ENCODE data around the gene IPCEF1.

IPCEF1 gene

DNA sequence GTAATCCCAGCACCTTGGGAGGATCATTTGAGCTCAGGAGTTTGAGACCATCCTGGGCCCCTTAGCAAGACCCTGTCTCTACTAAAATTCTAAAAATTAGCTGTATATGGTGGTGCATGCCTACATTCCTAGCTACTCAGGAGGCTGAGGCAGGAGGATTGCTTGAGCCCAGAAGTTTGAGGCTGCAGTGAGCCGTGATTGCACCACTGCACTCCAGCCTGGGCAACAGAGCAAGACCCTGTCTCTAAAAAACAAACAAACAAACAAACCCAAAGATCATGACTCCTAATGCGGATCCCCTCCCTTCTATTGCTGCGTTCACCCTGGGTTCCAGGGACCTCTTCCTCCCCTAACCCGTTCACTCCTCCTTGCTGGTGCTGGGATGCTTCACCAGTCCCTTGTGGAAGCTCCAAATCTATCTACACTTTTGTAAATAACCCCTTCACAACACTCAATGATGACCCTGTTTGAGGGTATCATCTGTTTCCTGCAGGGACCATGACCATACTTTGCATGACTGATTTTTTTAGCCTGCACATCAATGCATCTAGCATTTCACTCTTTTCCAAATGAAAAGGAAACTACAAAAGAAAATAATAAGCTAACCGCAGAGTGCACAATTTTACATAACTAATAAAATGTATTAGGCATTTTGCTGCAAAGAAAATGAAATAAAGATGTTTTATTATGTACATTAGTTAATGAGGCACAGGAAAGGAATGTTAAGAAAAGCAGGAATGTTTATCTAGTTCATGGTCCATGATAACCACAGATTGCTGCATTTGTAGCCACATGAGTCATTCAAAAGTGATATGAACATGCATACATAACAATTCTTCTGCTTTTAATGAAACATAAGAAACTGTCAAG is 30.5 kb upstream of the IPCEF1 start:
- peak; percentile 86 for DNase-seq (ENCODE audit: low read depth)
- no peak overlapping the region for H3K4me3 ChIP-seq (replicated peaks; ENCODE audit: low read depth, low read length)
- TF ChIP-seq, protein P1, sequence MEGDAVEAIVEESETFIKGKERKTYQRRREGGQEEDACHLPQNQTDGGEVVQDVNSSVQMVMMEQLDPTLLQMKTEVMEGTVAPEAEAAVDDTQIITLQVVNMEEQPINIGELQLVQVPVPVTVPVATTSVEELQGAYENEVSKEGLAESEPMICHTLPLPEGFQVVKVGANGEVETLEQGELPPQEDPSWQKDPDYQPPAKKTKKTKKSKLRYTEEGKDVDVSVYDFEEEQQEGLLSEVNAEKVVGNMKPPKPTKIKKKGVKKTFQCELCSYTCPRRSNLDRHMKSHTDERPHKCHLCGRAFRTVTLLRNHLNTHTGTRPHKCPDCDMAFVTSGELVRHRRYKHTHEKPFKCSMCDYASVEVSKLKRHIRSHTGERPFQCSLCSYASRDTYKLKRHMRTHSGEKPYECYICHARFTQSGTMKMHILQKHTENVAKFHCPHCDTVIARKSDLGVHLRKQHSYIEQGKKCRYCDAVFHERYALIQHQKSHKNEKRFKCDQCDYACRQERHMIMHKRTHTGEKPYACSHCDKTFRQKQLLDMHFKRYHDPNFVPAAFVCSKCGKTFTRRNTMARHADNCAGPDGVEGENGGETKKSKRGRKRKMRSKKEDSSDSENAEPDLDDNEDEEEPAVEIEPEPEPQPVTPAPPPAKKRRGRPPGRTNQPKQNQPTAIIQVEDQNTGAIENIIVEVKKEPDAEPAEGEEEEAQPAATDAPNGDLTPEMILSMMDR (IDR thresholded peaks at IDR 0.05; ENCODE audit: low read length, missing control alignments) = no peak

DNA sequence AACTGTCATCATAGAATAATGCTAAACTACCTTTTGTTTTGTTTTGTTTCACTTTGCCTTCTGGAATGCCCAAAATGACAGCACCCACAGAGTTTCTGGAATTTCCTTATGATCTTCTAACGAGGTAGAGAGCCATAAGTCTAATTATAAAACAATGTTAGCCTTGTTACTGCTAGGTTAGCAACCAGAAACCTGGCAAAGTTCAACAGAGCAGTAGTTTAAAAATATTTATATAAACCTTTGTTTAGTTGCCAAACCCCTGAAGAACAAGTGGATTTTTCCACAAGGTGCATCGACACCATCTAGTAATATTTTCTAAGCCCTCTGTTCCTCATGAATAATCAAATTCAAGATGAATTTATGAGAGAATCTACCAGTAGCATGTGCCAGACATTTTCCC is 27.6 kb upstream of the IPCEF1 start:
- TF ChIP-seq, protein P1 (IDR thresholded peaks at IDR 0.05; ENCODE audit: low read length, missing control alignments) = no peak
- no peak overlapping the region for H3K4me3 ChIP-seq (replicated peaks; ENCODE audit: low read depth, low read length)
- DNase-seq (ENCODE audit: low read depth) = no peak

DNA sequence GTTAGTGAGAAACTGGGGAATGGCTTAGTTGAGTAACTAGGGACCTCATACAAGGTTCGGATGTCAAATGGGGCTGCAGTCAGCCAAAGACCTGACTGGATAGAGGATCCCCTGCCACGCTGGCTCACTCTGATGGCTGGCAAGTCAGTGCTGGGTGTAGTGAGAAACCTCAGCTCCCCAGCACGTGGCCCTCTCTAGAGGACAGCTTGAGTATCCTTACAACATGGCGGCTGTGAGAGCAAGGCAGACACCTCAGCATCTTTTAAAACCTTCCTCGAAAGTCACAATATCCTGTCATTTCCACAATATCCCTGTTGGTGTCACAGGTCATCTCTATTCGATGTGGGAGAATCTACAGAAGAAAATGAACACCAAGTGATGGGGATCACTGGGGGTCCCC is 26.7 kb upstream of the IPCEF1 start:
- no peak overlapping the region for H3K4me3 ChIP-seq (replicated peaks; ENCODE audit: low read depth, low read length)
- no peak for DNase-seq (ENCODE audit: low read depth)
- TF ChIP-seq, protein P1 (IDR thresholded peaks at IDR 0.05; ENCODE audit: low read length, missing control alignments) = no peak

DNA sequence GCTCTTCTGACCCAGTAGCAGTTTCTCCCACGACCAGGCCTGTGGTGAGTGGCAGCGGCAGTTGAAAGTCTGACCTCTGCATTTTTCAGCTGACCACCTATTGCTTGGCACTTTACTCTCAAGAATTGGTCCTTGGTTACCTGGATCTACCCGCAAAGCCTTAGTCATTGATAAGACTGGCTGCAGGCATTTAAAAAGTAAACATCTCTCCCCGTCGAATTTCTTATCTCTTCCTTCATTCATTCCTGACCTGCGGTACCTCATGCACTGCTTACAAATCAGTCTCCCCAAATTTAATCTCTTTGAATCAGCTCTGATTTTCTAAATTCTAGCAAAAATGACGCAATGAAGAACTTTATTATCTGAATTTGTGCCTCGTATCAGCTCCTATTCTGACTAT is 26.1 kb upstream of the IPCEF1 start:
- TF ChIP-seq, protein P1 (IDR thresholded peaks at IDR 0.05; ENCODE audit: low read length, missing control alignments) = no peak
- DNase-seq (ENCODE audit: low read depth) = no peak
- no peak overlapping the region for H3K4me3 ChIP-seq (replicated peaks; ENCODE audit: low read depth, low read length)

DNA sequence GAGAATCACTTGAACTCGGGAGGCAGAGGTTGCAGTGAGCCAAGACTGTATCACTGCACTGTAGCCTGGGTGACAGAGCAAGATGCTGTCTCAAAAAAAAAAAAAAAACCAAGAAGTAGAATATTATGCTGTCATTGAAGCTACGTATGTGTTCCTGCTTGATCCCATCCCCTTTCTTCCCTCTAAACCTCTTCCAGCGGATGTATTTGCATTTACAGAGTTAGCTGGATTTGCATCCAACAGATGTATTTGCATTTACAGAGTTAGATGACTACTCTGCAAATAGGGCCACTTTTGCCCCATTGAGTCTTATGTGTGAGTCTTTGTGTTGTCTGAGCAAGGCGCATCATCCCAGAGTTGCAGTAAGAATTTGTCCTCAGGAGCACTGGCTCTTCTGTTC is 24.9 kb upstream of the IPCEF1 start:
- TF ChIP-seq, protein P1 (IDR thresholded peaks at IDR 0.05; ENCODE audit: low read length, missing control alignments) = no peak
- no peak overlapping the region for H3K4me3 ChIP-seq (replicated peaks; ENCODE audit: low read depth, low read length)
- DNase-seq (ENCODE audit: low read depth) = no peak

DNA sequence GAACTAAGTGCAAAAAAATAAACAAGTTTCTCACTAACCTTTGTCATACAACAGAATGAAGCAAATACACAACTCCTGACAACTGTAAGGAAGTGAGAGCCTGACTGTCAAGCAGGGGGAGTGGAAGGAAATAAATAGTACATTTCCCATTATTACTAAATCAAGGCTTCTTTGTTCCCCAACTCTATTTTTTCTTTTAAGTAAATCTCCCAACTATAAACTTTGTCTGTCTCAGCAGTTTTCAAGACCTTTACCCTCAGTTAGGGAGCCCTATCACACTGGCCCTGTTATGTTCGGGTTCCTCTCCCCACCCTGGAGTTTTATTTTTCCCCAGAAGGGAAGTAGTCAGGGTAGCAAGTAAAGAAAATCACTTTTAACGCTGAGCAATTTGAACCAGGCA is 24.1 kb upstream of the IPCEF1 start:
- DNase-seq (ENCODE audit: low read depth) = no peak
- TF ChIP-seq, protein P1 (IDR thresholded peaks at IDR 0.05; ENCODE audit: low read length, missing control alignments) = no peak
- no peak overlapping the region for H3K4me3 ChIP-seq (replicated peaks; ENCODE audit: low read depth, low read length)

DNA sequence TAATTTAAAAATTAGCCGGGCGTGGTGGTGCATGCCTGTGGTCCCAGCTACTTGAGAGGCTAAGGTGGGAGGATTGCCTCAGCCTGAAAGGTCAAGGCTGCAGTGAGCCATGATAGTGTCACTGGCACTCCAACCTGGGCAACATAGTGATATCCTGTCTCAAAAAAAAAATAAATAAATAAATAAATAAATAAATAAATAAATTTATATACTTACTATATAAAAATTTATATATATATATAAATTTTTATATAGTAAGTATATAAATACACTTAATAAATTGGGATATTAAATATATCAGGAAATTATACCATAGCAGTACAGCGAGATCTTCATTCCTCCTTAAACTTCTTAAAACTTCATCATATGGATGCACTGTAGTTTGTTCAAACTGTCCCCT is 23.0 kb upstream of the IPCEF1 start:
- TF ChIP-seq, protein P1 (IDR thresholded peaks at IDR 0.05; ENCODE audit: low read length, missing control alignments) = no peak
- no peak overlapping the region for H3K4me3 ChIP-seq (replicated peaks; ENCODE audit: low read depth, low read length)
- no peak for DNase-seq (ENCODE audit: low read depth)
